MCF 10A (cell line): Measurements from ENCODE around the gene LSP1. TPM values are rescaled to one million over a fixed set of nuclear protein-coding genes. Genes with fewer than 3 reads are reported as not detected.
"Not testable (repeated sequence)": the region's sequence is repeated elsewhere in the genome, so short reads cannot be mapped to it uniquely, and the experiment has no call there.

Experiments used
- BruUV-seq: library from RNA; stranded (reverse); fragments of 400-500 nt; replicated peaks from 2 replicates; lab custom pipeline; 2021; lab: Mats Ljungman, UMichigan
- CTCF ChIA-PET: fragments of 300-600 bp; sonication (Branson Sonifier 250); formaldehyde crosslinking; extraction: SDS; loops from one replicate; lab custom pipeline; 2021; ENCODE audit warnings: antibody characterized with exemption, inconsistent platforms; lab: Yijun Ruan, JAX
- POLR2A ChIA-PET: fragments of 300-600, 350-650 bp; sonication (Branson Sonifier 250); formaldehyde crosslinking; extraction: SDS; loops from one replicate; lab custom pipeline; 2020; ENCODE audit warnings: antibody characterized with exemption, inconsistent platforms; lab: Yijun Ruan, JAX
- DNase-seq: peaks from one replicate; pipeline ENCODE4 v3.0.0-alpha.2; 2018; ENCODE audit not compliant: unreplicated experiment
- H3K27ac Mint-ChIP-seq: one replicate; pipeline ENCODE4 v1.8.0; 2022; ENCODE audit warnings: mild to moderate bottlenecking, low read depth, mixed read lengths; ENCODE audit not compliant: unreplicated experiment
- H3K27me3 Mint-ChIP-seq: one replicate; pipeline ENCODE4 v1.8.0; 2022; ENCODE audit warnings: mixed read lengths; ENCODE audit not compliant: insufficient read depth, unreplicated experiment
- H3K36me3 Mint-ChIP-seq: one replicate; pipeline ENCODE4 v1.8.0; 2022; ENCODE audit warnings: mild to moderate bottlenecking, moderate library complexity, mixed read lengths; ENCODE audit not compliant: insufficient read depth, unreplicated experiment
- H3K4me1 Mint-ChIP-seq: one replicate; pipeline ENCODE4 v1.8.0; 2022; ENCODE audit warnings: mixed read lengths; ENCODE audit not compliant: insufficient read depth, unreplicated experiment
- H3K4me3 Mint-ChIP-seq: one replicate; pipeline ENCODE4 v1.8.0; 2022; ENCODE audit warnings: mild to moderate bottlenecking, moderate library complexity, mixed read lengths; ENCODE audit not compliant: unreplicated experiment
- H3K9me3 Mint-ChIP-seq: one replicate; pipeline ENCODE4 v1.8.0; 2022; ENCODE audit warnings: mixed read lengths; ENCODE audit not compliant: unreplicated experiment
- CTCF ChIP-seq: fragments of 200-600 bp; IDR thresholded peaks from one replicate; pipeline ENCODE4 v1.8.0; 2022; ENCODE audit warnings: antibody characterized with exemption, mild to moderate bottlenecking; ENCODE audit not compliant: unreplicated experiment
- intact Hi-C: fragments of 100-400 bp; cut with micrococcal nuclease; formaldehyde crosslinking; loops from 2 replicates; pipeline ENCODE4 v1.14.1; 2022
- total RNA-seq: library from RNA; stranded (reverse); gene quantifications from 2 replicates; pipeline ENCODE4 v1.2.3, GENCODE V29; 2022

LSP1 gene
- total RNA-seq, 1 experiment from 2014 or later: 3.7 TPM

GRCh38 chr11:1872267-1872985, 19.5 kb downstream of the LSP1 start:
- peaks cover 25% of the 10 kb centered on the region for H3K4me1 Mint-ChIP-seq
- ChIA-PET CTCF (interaction anchor here (0.6 to 1.0 kb wide), 2 partner anchors 220 to 233 kb away, joined by 4 to 6 read pairs; no protein-coding TSS in a partner anchor), POLR2A (no interaction called here)
- H3K4me3 Mint-ChIP-seq: no peak overlapping the region
- no peaks in the 10 kb centered on the region for H3K27me3 Mint-ChIP-seq
- peak overlapping the region; percentile 58 for H3K27ac Mint-ChIP-seq
- intact Hi-C loops: no loop called here
- DNase-seq: no peak
- no peak for TF ChIP-seq CTCF
- no peaks in the 10 kb centered on the region for H3K36me3 Mint-ChIP-seq
- H3K9me3 Mint-ChIP-seq: no peaks in the 10 kb centered on the region
- BruUV-seq: no TSS peak

GRCh38 chr11:1873048-1873812, 20.3 kb downstream of the LSP1 start:
- DNase-seq: peak; percentile 60
- H3K4me3 Mint-ChIP-seq: peak overlapping the region; percentile 11
- CTCF ChIA-PET: interaction anchor here (0.6 to 1.0 kb wide), 2 partner anchors 221 to 234 kb away, joined by 4 to 6 read pairs; no protein-coding TSS in a partner anchor
- no peaks in the 10 kb centered on the region for H3K9me3 Mint-ChIP-seq
- no peak for TF ChIP-seq CTCF
- no TSS peak for BruUV-seq
- no peaks in the 10 kb centered on the region for H3K36me3 Mint-ChIP-seq
- POLR2A ChIA-PET: no interaction called here
- intact Hi-C loops: no loop called here
- peak overlapping the region; percentile 58 for H3K27ac Mint-ChIP-seq
- peaks cover 29% of the 10 kb centered on the region for H3K4me1 Mint-ChIP-seq
- no peaks in the 10 kb centered on the region for H3K27me3 Mint-ChIP-seq

DNA sequence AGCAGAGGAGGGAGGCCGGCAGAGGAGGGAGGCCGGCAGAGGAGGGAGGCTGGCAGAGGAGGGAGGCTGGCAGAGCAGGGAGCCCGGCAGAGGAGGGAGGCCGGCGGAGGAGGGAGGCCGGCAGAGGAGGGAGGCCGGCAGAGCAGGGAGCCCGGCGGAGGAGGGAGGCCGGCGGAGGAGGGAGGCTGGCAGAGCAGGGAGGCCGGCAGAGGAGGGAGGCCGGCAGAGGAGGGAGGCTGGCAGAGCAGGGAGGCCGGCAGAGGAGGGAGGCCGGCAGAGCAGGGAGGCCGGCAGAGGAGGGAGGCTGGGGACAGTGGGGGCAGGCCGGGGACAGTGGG, 20.9 kb downstream of the LSP1 start:
- H3K9me3 Mint-ChIP-seq, CTCF ChIA-PET, intact Hi-C loops, BruUV-seq, H3K27me3 Mint-ChIP-seq, H3K36me3 Mint-ChIP-seq, POLR2A ChIA-PET, DNase-seq: not testable (repeated sequence)
- Mint-ChIP-seq H3K4me3 (peak overlapping the region; percentile 11), H3K27ac (peak overlapping the region; percentile 58), H3K4me1 (peaks cover 29% of the 10 kb centered on the region)

DNA sequence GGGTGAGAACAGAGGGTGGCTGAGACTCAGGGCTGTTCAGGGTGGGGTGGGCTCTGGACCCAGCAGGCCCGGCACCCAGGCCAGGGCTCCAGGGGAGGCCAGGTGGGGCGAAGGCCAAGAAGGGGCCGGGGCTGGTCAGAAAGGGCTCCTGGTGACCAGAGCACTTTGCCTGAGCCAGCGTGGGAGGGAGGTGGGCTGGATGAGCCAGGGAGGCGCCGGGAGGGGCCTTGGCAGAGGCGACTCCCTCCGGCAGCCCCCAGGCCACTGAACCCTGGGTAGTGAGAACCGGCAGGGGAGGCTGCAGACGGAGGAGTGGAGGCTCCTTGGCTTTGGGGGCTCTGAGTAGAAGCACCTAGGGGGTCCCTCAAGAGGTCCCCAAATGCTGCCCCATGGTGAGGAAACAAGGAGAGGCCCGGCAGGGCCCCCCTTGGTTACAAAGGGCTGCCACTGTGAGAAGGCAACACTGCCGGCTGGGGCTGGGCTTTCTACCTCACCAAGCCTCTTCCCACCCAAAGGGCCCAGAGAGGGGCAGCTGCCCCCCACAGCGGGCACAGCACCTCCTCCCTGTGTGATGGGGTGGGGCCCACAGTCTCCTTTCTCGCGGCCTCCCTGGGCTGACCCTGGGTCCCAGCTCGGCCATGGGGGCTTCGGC, 21.7 kb downstream of the LSP1 start:
- BruUV-seq, H3K9me3 Mint-ChIP-seq, H3K4me3 Mint-ChIP-seq, POLR2A ChIA-PET, DNase-seq, H3K27ac Mint-ChIP-seq, H3K27me3 Mint-ChIP-seq, H3K36me3 Mint-ChIP-seq: not testable (repeated sequence)
- intact Hi-C loops: loop anchor here (5.0 kb wide), 1 partner anchor 37 kb away; the partner anchor contains the start of gene TNNI2
- peaks cover 29% of the 10 kb centered on the region for H3K4me1 Mint-ChIP-seq
- CTCF ChIA-PET: interaction anchor here (0.5 to 3.6 kb wide), 4 partner anchors 14 to 673 kb away, joined by 3 to 18 read pairs (median 4); no protein-coding TSS in a partner anchor
